Ovary (tissue), 3 donors: Measurements from ENCODE around the gene RHOBTB1.

Experiments used
- CTCF ChIP-seq, 3 donors: fragments of 450-650 bp in 2 of 3; fragments of 200-600 bp in 1 of 3; IDR thresholded peaks; one replicate each; pipeline versions ENCODE4 v1.5.1 to v1.8.0; 2016 to 2022; ENCODE audit warnings: antibody characterized with exemption in 3 of 3, mild to moderate bottlenecking in 1 of 3
- EP300 ChIP-seq: sonication (generic); formaldehyde crosslinking; IDR thresholded peaks from one replicate; pipeline ENCODE4 v1.6.1; 2017; ENCODE audit warnings: antibody characterized with exemption
- POLR2A ChIP-seq: fragments of 450-650 bp; IDR thresholded peaks from one replicate; pipeline ENCODE4 v1.6.1; 2017; ENCODE audit warnings: antibody characterized with exemption, mild to moderate bottlenecking, moderate library complexity
- donor health status: DM: no; HTN: no; CAD: no.

DNA sequence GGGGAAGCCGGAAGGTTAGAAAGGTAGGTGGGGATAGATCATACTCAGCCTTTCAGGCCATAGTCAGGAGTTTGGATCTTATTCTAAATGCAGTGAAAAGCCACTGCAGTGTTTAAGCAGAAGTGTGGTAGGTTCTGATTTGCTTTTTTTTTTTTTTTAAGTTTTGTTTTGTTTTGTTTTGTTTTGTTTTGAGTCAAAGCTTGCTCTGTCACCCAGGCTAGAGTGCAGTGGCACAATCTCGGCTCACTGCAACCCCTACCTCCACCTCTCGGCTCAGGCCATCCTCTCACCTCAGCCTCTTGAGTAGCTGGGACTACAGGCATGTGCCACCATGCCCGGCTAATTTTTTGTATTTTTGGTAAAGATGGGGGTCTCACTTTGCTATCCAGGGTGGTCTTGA is 23.5 kb downstream of the RHOBTB1 start:
- no peak for TF ChIP-seq POLR2A
- TF ChIP-seq CTCF (IDR thresholded peaks at IDR 0.05), result no peak
- TF ChIP-seq EP300, result no peak
